HCT116 (cell line): ENCODE results near the gene DIAPH3. TPM values are rescaled to one million over a fixed set of nuclear protein-coding genes. Genes with fewer than 3 reads are reported as not detected.

Experiments
- ATAC-seq: fragments of 200-7000 bp; cut with Tn5 transposase; 2 replicates; pipeline ENCODE4 v1.9.1; 2020; ENCODE audit warnings: mild to moderate bottlenecking, moderate library complexity
- BruUV-seq: library from RNA; stranded (reverse); fragments of 400-500 nt; replicated peaks from 2 replicates; lab custom pipeline; 2021; lab: Mats Ljungman, UMichigan
- CTCF ChIA-PET: fragments of 300-600 bp; sonication (Branson Sonifier 250); formaldehyde crosslinking; loops from one replicate; lab custom pipeline; 2021; ENCODE audit warnings: antibody characterized with exemption; lab: Charles Lee
- POLR2A ChIA-PET: fragments of 300-600, 350-600 bp; sonication (Branson Sonifier 250); formaldehyde crosslinking; loops from one replicate; lab custom pipeline; 2021; ENCODE audit warnings: antibody characterized with exemption; lab: Charles Lee
- RAD21 ChIA-PET, 2 experiments: fragments of 300-600 bp; sonication (Branson Sonifier 250); formaldehyde crosslinking; loops; one replicate each; lab custom pipeline; 2023; ENCODE audit warnings: low total read pairs in 2 of 2; ENCODE audit not compliant: uncharacterized antibody in 2 of 2, unreplicated experiment in 2 of 2, low non-redundant PET in 1 of 2; lab: Charles Lee
- DNase-seq: peaks from one replicate; pipeline ENCODE4 v3.0.0-alpha.2; 2010; ENCODE audit warnings: low read depth, low spot score
- H2AFZ ChIP-seq: fragments of 200-600 bp; shearing (Covaris generic), sonication (generic); 2 replicates; pipeline ENCODE4 v1.6.1; 2017; ENCODE audit warnings: low read depth, mixed run types, mixed read lengths, antibody characterized with exemption, low read length; ENCODE audit not compliant: poor library complexity, severe bottlenecking
- H3K27ac ChIP-seq: 2 replicates; pipeline ENCODE4 v1.5.1; 2012; ENCODE audit warnings: low read depth, low read length
- H3K27me3 ChIP-seq: fragments of 200-600 bp; sonication (generic); 2 replicates; pipeline ENCODE4 v1.6.1; 2016; ENCODE audit warnings: mixed run types, low read length, mixed read lengths; ENCODE audit not compliant: insufficient read depth
- H3K36me3 ChIP-seq, 2 experiments: fragments of 200-500 bp in 1 of 2; fragments of 200-600 bp in 1 of 2; sonication (Bioruptor generic) in 1 of 2; sonication (generic) in 1 of 2; 2 replicates each; pipeline versions ENCODE4 v1.5.1 to v1.6.1; 2014 to 2016; ENCODE audit warnings: low read length in 2 of 2, inconsistent platforms in 1 of 2, mixed read lengths in 1 of 2, mixed run types in 1 of 2; ENCODE audit not compliant: insufficient read depth in 2 of 2, control insufficient read depth in 1 of 2
- H3K4me1 ChIP-seq, 2 experiments: fragments of 200-600 bp in 1 of 2; sonication (generic) in 1 of 2; 2 replicates each; pipeline versions ENCODE4 v1.5.1 to v1.6.1; 2012 to 2017; ENCODE audit warnings: low read length in 2 of 2, inconsistent platforms in 1 of 2, mild to moderate bottlenecking in 1 of 2, mixed read lengths in 1 of 2, mixed run types in 1 of 2, moderate library complexity in 1 of 2; ENCODE audit not compliant: insufficient read depth in 2 of 2, control insufficient read depth in 1 of 2
- H3K4me2 ChIP-seq: fragments of 200-600 bp; sonication (generic); 2 replicates; pipeline ENCODE4 v1.6.1; 2017; ENCODE audit warnings: mixed run types, low read length, mixed read lengths
- H3K4me3 ChIP-seq, 2 experiments: fragments of 200-600 bp in 1 of 2; sonication (generic) in 1 of 2; replicated peaks in 1 of 2; 2 replicates each; pipeline ENCODE4 v1.5.1; 2011 to 2016; ENCODE audit warnings: low read length in 2 of 2, control low read depth in 1 of 2, low read depth in 1 of 2, mild to moderate bottlenecking in 1 of 2, mixed read lengths in 1 of 2, mixed run types in 1 of 2
- H3K79me2 ChIP-seq: fragments of 200-600 bp; sonication (generic); 2 replicates; pipeline ENCODE4 v1.6.1; 2017; ENCODE audit warnings: mild to moderate bottlenecking, mixed run types, low read length, moderate library complexity, mixed read lengths; ENCODE audit not compliant: insufficient read depth
- H3K9ac ChIP-seq: fragments of 200-600 bp; sonication (generic); 2 replicates; pipeline ENCODE4 v1.6.1; 2016; ENCODE audit warnings: low read length, mixed read lengths
- H3K9me2 ChIP-seq: fragments of 200-600 bp; sonication (generic), shearing (Covaris generic); 2 replicates; pipeline ENCODE4 v1.6.1; 2017; ENCODE audit warnings: mixed run types, mild to moderate bottlenecking, moderate library complexity; ENCODE audit not compliant: insufficient read depth
- H3K9me3 ChIP-seq, 2 experiments: fragments of 200-500 bp in 1 of 2; fragments of 200-600 bp in 1 of 2; sonication (Bioruptor generic) in 1 of 2; sonication (generic) in 1 of 2; 2 replicates each; pipeline ENCODE4 v1.6.1; 2014 to 2017; ENCODE audit warnings: low read length in 2 of 2, mixed read lengths in 2 of 2, inconsistent platforms in 1 of 2, low read depth in 1 of 2, mild to moderate bottlenecking in 1 of 2, mixed run types in 1 of 2, moderate library complexity in 1 of 2; ENCODE audit not compliant: control insufficient read depth in 1 of 2, insufficient read depth in 1 of 2
- H4K20me1 ChIP-seq: fragments of 200-600 bp; sonication (generic), shearing (Covaris generic); 2 replicates; pipeline ENCODE4 v1.6.1; 2017; ENCODE audit warnings: mixed run types, mild to moderate bottlenecking, moderate library complexity; ENCODE audit not compliant: insufficient read depth
- CBX3 ChIP-seq: IDR thresholded peaks from 2 replicates; pipeline ENCODE4 v1.6.1; 2012; ENCODE audit warnings: low read depth
- EGR1 ChIP-seq: IDR thresholded peaks from 2 replicates; pipeline ENCODE4 v1.6.1; 2012; ENCODE audit warnings: low read depth
- EZH2 ChIP-seq: fragments of 200-600 bp; sonication (generic); IDR thresholded peaks from 2 replicates; pipeline ENCODE4 v1.6.1; 2017; ENCODE audit warnings: antibody characterized with exemption, mixed run types
- EZH2phosphoT487 ChIP-seq: fragments of 200-600 bp; IDR thresholded peaks from 2 replicates; pipeline ENCODE4 v1.6.1; 2018; ENCODE audit warnings: antibody characterized with exemption, borderline replicate concordance
- FOSL1 ChIP-seq: IDR thresholded peaks from 2 replicates; pipeline ENCODE4 v1.6.1; 2012; ENCODE audit warnings: low read depth
- JUND ChIP-seq: IDR thresholded peaks from 2 replicates; pipeline ENCODE4 v1.6.1; 2012
- POLR2A ChIP-seq: IDR thresholded peaks from 2 replicates; pipeline ENCODE4 v1.7.0; 2011; ENCODE audit warnings: borderline replicate concordance; ENCODE audit not compliant: insufficient read depth, insufficient read length; ENCODE audit errors: extremely low read depth
- POLR2AphosphoS5 ChIP-seq: IDR thresholded peaks from 2 replicates; pipeline ENCODE4 v1.6.1; 2011; ENCODE audit warnings: mild to moderate bottlenecking, low read depth, low read length, moderate library complexity
- SIN3A ChIP-seq: IDR thresholded peaks from 2 replicates; pipeline ENCODE4 v1.6.1; 2012; ENCODE audit warnings: low read depth
- TCF7L2 ChIP-seq: IDR thresholded peaks from 2 replicates; pipeline ENCODE4 v1.7.0; 2011; ENCODE audit warnings: borderline replicate concordance, inconsistent platforms; ENCODE audit not compliant: insufficient read depth, insufficient read length; ENCODE audit errors: extremely low read depth
- YY1 ChIP-seq: IDR thresholded peaks from 2 replicates; pipeline ENCODE4 v1.6.1; 2011; ENCODE audit warnings: low read length, low read depth, moderate library complexity, mild to moderate bottlenecking; ENCODE audit not compliant: insufficient replicate concordance; ENCODE audit errors: extremely low read depth
- ZFX ChIP-seq: fragments of 450-650 bp; IDR thresholded peaks from 2 replicates; pipeline ENCODE4 v1.6.1; 2017
- ZNF274 ChIP-seq: fragments of 200-500 bp; sonication (Bioruptor generic); IDR thresholded peaks from 2 replicates; pipeline ENCODE4 v1.6.1; 2014; ENCODE audit warnings: mild to moderate bottlenecking, low read depth, low read length, inconsistent platforms
- intact Hi-C: fragments of 100-400 bp; cut with micrococcal nuclease; formaldehyde crosslinking; loops from 2 replicates; pipeline ENCODE4 v1.10.0; 2022
- total RNA-seq: library from RNA; stranded (reverse); gene quantifications from one replicate; pipeline ENCODE4 v1.2.1, GENCODE V29; 2021; ENCODE audit not compliant: unreplicated experiment
- TF ChIP-seq, protein P1 (sequence below): IDR thresholded peaks from 2 replicates; pipeline ENCODE4 v1.6.1; 2012
- TF ChIP-seq, protein P2 (sequence below), 3 experiments: fragments of 200-600 bp in 1 of 3; sonication (generic) in 1 of 3; IDR thresholded peaks in 2 of 3; conservative IDR thresholded peaks in 1 of 3; 2 replicates each; pipeline ENCODE4 v1.5.1; 2012 to 2017; ENCODE audit warnings: low read depth in 2 of 3, low read length in 2 of 3, antibody characterized with exemption in 1 of 3, borderline replicate concordance in 1 of 3, control low read depth in 1 of 3, mild to moderate bottlenecking in 1 of 3, mixed read lengths in 1 of 3, mixed run types in 1 of 3, moderate library complexity in 1 of 3; ENCODE audit not compliant: insufficient read depth in 1 of 3
- TF ChIP-seq, protein P3 (sequence below): IDR thresholded peaks from 2 replicates; pipeline ENCODE4 v1.6.1; 2011; ENCODE audit warnings: mild to moderate bottlenecking, low read length, moderate library complexity; ENCODE audit not compliant: insufficient replicate concordance; ENCODE audit errors: extremely low read depth
- TF ChIP-seq, protein P4 (sequence below): IDR thresholded peaks from 2 replicates; pipeline ENCODE4 v1.6.1; 2012

Gene DIAPH3
- total RNA-seq, 1 experiment from 2014 or later: 22.8 TPM

DNA sequence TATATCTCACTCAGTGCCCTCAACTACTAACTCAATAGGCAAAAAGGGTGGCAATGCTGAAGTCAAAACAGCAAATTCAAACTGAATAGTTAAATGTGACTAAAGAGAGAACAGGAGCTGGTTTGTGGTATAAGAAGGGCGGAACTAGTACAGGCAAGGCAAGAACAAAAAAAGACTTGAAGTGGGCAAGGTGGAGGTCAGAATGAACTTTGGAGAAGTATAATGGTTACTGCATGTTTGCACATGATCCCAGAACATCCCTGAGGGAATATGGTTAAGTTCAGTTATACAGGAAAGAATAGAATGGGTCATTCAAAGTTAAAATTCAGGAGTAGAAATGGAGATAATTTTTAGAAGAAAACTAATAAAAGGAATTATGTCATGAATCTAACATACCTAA is 85.5 kb downstream of the DIAPH3 start:
- Histone ChIP-seq H3K27me3 (no peaks in the 10 kb centered on the region), H3K4me3 (no peak overlapping the region), H3K4me1 (no peaks in the 10 kb centered on the region), H3K36me3 (no peaks in the 10 kb centered on the region), H3K4me2 (no peak overlapping the region), H2AFZ (no peak overlapping the region), H3K9ac (no peak overlapping the region), H3K79me2 (peaks cover 6% of the 10 kb centered on the region; the same call in 1 of the 2 replicates), H3K9me3 (no peaks in the 10 kb centered on the region), H4K20me1 (no peaks in the 10 kb centered on the region), H3K27ac (no peak overlapping the region), H3K9me2 (no peaks in the 10 kb centered on the region)
- BruUV-seq: no TSS peak
- ATAC-seq: no peak
- no peak for DNase-seq
- ChIA-PET RAD21 (no interaction called here), POLR2A (no interaction called here), CTCF (no interaction called here)
- intact Hi-C loops: no loop called here
- TF ChIP-seq, protein P1, sequence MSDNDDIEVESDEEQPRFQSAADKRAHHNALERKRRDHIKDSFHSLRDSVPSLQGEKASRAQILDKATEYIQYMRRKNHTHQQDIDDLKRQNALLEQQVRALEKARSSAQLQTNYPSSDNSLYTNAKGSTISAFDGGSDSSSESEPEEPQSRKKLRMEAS: no peak
- TF ChIP-seq EZH2: no peak
- TF ChIP-seq, protein P2, sequence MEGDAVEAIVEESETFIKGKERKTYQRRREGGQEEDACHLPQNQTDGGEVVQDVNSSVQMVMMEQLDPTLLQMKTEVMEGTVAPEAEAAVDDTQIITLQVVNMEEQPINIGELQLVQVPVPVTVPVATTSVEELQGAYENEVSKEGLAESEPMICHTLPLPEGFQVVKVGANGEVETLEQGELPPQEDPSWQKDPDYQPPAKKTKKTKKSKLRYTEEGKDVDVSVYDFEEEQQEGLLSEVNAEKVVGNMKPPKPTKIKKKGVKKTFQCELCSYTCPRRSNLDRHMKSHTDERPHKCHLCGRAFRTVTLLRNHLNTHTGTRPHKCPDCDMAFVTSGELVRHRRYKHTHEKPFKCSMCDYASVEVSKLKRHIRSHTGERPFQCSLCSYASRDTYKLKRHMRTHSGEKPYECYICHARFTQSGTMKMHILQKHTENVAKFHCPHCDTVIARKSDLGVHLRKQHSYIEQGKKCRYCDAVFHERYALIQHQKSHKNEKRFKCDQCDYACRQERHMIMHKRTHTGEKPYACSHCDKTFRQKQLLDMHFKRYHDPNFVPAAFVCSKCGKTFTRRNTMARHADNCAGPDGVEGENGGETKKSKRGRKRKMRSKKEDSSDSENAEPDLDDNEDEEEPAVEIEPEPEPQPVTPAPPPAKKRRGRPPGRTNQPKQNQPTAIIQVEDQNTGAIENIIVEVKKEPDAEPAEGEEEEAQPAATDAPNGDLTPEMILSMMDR (IDR thresholded peaks at IDR 0.05 in 2 of 3, conservative IDR thresholded peaks at IDR 0.05 in 1 of 3; ENCODE audit: borderline replicate concordance in 1 of 3, insufficient read depth in 1 of 3, low read depth in 2 of 3, low read length in 2 of 3): no peak
- no peak for TF ChIP-seq FOSL1
- no peak for TF ChIP-seq EGR1
- TF ChIP-seq POLR2AphosphoS5: no peak
- TF ChIP-seq EZH2phosphoT487: no peak
- no peak for TF ChIP-seq CBX3

DNA sequence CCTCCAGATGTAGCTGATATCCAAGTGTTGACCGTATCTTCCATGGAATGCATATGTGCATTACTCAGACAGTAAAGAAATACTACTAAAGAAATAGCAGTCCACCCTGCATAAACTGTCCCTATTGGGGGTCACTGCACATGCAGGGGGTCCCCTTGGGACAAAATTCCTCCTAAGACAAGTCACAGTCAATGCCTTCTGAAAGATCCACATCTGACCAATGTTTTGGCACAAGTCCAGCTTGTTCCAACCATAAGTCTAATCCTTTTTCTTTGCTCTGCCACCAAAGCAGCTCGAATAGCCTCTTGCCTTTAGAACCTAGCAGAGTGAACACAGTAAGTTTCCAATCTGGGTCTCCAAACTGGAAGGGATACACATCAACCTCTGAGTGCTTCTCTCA is 87.9 kb downstream of the DIAPH3 start:
- no peaks in the 10 kb centered on the region for H3K9me3 ChIP-seq
- no peaks in the 10 kb centered on the region for H3K79me2 ChIP-seq
- H3K9ac ChIP-seq: no peak overlapping the region
- ATAC-seq (no peak), DNase-seq (no peak)
- BruUV-seq: no TSS peak
- intact Hi-C loops: no loop called here
- H3K36me3 ChIP-seq: no peaks in the 10 kb centered on the region
- ChIA-PET RAD21 (no interaction called here), CTCF (no interaction called here), POLR2A (no interaction called here)
- no peaks in the 10 kb centered on the region for H3K4me1 ChIP-seq
- H4K20me1 ChIP-seq: no peaks in the 10 kb centered on the region
- no peaks in the 10 kb centered on the region for H3K9me2 ChIP-seq
- H3K27me3 ChIP-seq: no peaks in the 10 kb centered on the region
- no peak overlapping the region for H3K4me2 ChIP-seq
- H3K4me3 ChIP-seq: no peak overlapping the region
- no peak overlapping the region for H3K27ac ChIP-seq
- H2AFZ ChIP-seq: no peak overlapping the region
- TF ChIP-seq POLR2A (no peak), ZNF274 (no peak), SIN3A (no peak), JUND (no peak), EGR1 (no peak), EZH2phosphoT487 (no peak), ZFX (no peak), YY1 (no peak), FOSL1 (no peak), EZH2 (no peak), TCF7L2 (no peak)
- TF ChIP-seq, protein P3, sequence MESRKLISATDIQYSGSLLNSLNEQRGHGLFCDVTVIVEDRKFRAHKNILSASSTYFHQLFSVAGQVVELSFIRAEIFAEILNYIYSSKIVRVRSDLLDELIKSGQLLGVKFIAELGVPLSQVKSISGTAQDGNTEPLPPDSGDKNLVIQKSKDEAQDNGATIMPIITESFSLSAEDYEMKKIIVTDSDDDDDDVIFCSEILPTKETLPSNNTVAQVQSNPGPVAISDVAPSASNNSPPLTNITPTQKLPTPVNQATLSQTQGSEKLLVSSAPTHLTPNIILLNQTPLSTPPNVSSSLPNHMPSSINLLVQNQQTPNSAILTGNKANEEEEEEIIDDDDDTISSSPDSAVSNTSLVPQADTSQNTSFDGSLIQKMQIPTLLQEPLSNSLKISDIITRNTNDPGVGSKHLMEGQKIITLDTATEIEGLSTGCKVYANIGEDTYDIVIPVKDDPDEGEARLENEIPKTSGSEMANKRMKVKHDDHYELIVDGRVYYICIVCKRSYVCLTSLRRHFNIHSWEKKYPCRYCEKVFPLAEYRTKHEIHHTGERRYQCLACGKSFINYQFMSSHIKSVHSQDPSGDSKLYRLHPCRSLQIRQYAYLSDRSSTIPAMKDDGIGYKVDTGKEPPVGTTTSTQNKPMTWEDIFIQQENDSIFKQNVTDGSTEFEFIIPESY: no peak
- TF ChIP-seq, protein P4, sequence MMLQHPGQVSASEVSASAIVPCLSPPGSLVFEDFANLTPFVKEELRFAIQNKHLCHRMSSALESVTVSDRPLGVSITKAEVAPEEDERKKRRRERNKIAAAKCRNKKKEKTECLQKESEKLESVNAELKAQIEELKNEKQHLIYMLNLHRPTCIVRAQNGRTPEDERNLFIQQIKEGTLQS: no peak
- TF ChIP-seq, protein P1: no peak
